D721Med (cell line): ENCODE data around the gene USP6NL.

Source experiments
- DNase-seq: peaks from one replicate; pipeline ENCODE4 v3.0.0; 2011; ENCODE audit warnings: low spot score; ENCODE audit not compliant: insufficient read length
- FAIRE-seq: peaks from 2 replicates; lab custom pipeline; 2011; peaks lifted over from hg19 to GRCh38; lab: Jason Lieb, UNC
- CTCF ChIP-seq: IDR thresholded peaks from 2 replicates; pipeline ENCODE4 v1.5.1; 2012; ENCODE audit warnings: mild to moderate bottlenecking, control low read depth; ENCODE audit not compliant: insufficient read depth; ENCODE audit errors: missing control alignments

USP6NL gene

DNA sequence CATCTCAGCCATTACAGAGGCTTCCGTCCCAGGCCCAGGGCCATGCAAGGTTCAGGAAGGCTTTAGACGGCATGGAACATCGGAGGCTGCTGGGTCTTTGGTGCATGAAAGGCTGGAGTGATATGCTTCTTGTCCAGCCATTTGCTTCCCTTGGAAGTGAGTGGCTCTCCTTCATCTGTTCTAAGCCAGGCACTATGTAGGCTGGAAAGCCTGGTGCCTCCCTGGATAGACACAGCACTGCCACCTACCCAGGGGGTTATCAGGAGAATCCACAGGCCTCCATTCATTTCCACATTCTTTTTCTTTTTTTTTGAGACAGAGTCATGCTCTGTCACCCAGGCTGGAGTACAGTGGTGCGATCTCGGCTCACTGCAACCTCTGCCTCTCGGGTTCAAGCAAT is 31.6 kb upstream of the USP6NL start:
- DNase-seq (no peak), FAIRE-seq (no peak)
- no peak for TF ChIP-seq CTCF

- FAIRE-seq (no peak), DNase-seq (no peak)
- no peak for TF ChIP-seq CTCF
Observed at GRCh38 chr10:11642566-11642965, 31.1 kb upstream of the USP6NL start.

DNA sequence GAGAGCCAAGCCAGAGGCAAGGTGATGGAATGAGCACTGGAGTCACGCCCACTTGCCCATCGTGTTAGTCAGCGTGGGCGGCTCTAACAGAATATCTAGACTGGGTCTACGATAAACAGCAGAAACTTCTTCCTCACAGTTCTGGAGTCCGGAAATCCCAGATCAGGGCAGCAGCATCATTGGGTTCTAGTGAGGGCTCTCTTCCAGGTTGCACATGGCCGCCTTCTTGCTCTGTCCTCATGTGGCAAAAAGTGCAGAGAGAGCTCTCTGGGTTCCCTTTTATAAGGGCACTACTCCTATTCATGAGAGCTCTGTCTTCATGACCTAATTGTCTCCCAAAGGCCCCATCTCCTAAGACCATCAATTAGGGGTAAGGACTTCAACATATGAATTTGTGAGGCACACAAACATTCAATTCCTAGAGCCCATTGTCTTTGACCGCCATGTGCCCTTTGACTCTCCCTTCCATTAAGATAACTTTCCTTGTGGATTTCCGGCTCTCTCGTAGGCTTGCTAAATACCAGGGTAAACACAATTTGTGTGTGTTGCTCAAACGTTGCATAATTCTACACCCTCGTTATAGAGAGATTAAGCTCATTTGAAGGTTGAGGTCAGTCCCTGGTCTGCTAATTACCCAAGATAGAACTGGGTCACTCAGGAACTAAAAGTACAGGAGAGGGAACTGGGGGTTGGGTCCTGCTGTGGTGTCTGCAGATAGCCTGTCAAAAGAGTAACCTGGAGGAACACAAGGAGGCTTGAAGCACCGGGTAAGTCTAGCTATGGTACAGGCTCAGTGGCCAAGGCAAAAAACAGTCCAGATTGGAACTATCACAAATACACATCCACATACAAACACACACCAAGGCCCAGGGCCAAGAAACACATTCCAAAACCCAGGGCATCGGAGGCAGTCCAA is 28.7 kb upstream of the USP6NL start:
- no peak for TF ChIP-seq CTCF
- no peak for DNase-seq
- FAIRE-seq = no peak

DNA sequence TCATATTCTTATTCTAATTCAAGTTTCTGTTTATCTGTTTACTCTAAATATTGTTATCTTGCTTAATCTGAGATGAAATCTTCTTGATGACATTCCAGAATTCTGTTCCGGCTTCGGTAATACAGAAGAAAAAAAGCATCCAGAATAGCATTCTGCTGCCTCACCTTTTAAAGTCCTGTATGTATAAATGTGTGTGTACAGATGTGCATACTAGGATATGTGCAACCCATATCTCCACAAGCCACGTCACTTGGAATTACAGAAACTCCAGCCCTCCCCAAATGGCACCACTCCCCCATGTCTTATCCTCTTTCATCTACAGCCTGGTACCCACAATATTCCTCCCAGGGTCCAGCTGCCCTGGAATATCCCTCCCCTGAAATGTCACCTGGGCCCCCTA is 27.9 kb upstream of the USP6NL start:
- DNase-seq = no peak
- no peak for TF ChIP-seq CTCF
- no peak for FAIRE-seq

GRCh38 chr10:11638055-11638698 is 26.7 kb upstream of the USP6NL start:
- no peak for DNase-seq
- TF ChIP-seq CTCF = no peak
- no peak for FAIRE-seq

- TF ChIP-seq CTCF = no peak
- DNase-seq = no peak
- FAIRE-seq = no peak
Observed at GRCh38 chr10:11636697-11637303, 25.4 kb upstream of the USP6NL start.
